ENCODE results near the gene STOX2. TPM values are rescaled to one million over a fixed set of nuclear protein-coding genes. Genes with fewer than 3 reads are reported as not detected.
"Not testable (repeated sequence)": the region's sequence is repeated elsewhere in the genome, so short reads cannot be mapped to it uniquely, and the experiment has no call there.

STOX2 gene
- total RNA-seq, 1 experiment from 2014 or later, result 2.3 TPM

DNA sequence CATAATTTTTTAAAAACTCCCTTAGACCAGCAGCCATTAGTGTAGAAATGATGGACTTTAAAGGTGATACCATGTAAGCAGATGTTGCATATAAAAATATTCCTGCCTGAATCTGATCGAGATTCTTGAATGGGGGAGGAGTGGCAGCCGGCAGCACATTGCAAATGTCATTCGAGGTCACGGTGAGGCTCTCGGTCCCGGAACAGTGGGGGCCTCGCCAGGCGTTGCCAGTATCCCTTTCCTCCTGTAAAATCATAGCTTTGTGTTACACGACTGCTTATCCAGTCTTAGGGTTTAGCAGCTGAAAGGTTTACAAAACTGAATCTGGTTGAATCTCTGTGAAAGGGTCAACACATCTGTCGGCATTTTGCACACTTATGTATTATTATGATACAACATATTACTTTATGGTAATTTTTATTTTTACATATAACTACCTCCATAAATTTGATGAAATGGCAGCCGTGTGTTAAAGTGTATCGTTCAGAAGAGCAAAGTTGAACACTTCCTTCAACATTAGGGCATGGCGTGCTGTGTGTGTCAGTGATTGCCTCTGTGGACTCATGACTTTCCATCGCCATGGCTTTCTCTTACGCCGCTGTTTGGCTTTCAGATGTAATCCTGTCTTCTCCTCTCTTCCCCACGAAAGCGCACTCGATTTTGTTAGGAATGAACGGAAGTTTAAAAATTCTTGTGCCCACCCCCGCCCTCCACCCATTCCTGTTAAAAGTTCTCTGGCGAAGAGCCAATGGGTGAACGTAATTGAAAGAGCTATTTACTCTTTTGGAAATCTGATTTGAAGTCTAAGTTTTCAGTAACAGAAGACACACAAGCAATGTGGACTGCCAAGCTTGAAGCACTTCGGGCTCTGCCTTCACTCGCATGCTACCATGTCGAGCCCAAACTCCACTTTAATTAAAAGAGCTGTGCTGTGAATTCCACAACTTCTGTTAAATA is 114.8 kb downstream of the STOX2 start:
- no peak for DNase-seq (ENCODE audit: low spot score)

DNA sequence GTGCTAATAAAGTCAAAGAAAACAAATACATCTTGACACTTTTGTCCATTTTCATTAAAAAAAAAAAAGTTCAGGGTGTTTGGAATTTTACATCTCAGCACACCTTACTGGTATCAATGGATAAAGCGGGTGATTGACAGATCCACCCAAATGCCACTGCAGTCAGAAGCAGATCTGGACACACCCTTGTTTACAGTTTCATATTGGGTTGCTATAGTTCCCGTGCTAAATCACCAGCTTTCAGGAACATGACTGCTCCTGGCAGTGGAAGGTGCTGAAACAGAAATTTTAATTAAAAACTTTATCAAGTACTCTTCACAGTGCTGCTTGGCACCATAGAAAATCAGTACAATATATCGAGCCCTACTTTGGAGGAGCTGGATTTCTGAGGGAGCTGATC is 116.3 kb downstream of the STOX2 start:
- DNase-seq (ENCODE audit: low spot score), result no peak

- no peak for DNase-seq (ENCODE audit: low spot score)
Observed at GRCh38 chr4:184022679-184023383, 117.7 kb downstream of the STOX2 start.

DNA sequence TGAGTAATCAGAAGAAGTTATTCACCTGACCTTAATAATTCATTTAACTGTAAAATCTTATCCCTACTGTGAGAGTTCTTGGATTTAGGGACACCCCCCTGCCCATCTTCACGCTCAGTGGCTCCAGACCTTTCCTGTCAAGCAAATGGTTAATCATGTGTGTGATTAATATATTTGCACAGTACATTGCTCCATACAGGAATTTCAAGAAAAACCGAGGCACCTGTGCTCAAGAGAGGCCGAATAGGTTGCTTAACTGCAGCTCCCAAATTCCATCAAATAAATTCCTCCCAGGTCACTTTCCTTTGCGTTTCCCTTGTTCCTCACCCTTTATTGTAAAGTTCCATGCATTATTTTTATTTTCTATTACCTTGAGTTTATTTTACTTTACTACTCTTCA is 119.5 kb downstream of the STOX2 start:
- no peak for DNase-seq (ENCODE audit: low spot score)

DNA sequence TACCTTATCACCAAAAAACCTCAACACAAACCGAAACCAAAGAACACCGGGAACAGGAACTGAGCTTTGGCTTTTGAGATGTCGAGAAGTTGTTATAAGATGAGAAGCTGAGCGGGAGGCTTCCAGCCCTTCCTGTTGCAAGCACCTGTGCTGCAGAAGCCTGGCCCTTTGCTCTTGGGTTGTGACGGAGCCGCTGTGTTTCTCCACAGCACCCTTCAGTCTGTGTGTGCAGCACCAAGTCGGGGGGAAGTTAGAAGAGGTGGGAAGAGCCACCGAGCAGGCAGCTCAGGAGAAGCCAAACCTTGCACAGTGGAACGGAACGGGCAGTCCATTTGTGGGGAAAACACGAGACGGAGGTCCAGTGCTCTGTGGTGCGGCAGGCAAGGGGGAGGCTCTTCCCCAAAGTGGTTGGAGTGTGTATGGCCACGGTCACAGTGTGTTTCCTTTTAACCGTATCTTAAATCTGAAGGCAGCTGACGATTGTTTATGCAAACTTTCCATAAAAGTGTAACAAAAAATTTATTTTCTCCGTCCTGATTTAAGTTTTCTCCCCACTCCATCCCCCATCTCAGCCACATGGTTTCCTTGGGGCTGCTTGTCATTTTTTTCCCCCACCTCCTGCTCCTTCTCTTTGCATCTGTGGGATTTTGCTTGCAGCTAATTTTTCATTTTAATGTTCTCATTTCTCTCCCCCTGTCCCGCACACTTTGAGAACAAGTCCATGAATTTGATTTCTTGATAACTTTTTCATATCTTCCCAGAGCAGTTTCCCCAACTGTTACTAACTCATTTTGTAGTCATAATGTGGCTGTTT is 123.7 kb downstream of the STOX2 start:
- DNase-seq (ENCODE audit: low spot score), result no peak

DNA sequence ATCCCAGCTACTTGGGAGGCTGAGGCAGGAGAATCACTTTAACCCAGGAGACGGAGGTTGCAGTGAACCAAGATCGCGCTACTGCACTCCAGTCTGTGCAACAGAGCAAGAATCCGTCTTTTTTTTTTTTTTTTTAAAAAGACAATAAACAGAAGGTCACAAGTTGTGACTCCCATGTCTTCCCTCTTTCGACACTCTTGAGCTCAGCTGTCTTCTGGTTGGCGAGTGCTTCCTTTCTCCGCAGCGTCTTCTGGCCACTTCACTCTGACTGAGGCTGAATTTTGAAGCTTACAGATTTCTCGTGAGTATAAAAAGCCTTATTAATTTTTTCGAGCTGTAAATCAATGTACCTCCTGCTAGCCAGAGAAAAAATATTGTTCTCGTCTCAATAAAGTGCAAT is 124.9 kb downstream of the STOX2 start:
- no peak for DNase-seq (ENCODE audit: low spot score)

DNA sequence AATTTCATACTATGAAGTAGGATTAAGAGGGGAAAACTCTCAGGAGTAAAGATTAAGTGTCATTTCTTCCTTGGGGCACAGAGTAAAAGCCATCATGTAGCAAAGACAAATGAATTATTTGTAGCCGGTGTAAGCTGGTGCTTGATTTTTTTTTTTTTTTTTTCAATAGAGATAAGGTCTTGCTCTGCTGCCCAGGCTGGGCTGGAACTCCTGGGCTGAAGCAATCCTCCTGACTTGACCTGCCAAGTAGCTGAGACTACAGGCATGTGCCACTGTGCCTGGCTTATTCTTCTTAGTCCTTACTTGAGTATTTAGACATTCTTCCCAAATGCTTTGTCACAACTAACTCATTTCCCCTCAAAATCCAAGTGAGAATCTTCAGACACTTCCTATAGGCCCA is 125.7 kb downstream of the STOX2 start:
- no peak for DNase-seq (ENCODE audit: low spot score)

GRCh38 chr4:184032091-184032490 is 127.0 kb downstream of the STOX2 start:
- no peak for DNase-seq (ENCODE audit: low spot score)

DNA sequence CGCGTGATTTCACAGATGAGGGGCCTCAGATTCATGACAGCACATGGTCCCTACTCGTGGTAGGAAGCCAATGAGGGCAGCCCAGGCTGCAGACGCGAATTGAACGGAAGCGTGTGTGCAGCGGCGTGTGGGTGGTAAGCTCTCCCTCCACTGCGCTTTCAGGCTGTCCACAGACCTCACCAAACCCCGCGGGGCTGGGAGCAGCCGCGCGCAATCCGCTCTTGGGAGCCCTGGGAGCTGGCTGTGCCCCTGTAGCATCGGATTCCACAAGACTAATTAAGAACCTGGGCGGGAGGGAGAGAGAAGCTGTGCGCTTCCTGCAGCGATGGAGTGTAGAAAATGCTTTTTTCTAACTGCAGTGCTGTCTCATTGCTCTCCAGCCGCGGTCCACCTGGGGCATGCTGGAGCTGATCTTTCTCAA is 134.9 kb downstream of the STOX2 start:
- no peak for DNase-seq (ENCODE audit: low spot score)

DNA sequence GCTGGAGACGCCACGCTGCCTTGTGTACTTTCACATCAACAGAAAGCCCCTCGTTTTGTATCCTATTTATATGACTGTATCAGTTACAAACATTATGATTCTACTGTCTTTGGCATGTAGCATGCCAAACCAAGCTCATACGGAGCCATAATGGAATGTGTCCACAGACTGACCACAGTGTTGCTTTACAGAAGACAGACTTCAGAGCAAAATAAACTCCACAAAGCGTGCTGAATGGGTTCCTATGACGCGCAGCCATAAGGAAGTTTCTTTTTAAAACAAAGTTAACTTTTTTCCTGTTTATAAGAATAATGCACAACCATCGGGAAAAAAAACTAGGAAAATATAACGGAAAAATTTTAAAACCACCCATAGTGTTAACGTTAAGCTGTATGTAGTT is 136.0 kb downstream of the STOX2 start:
- no peak for DNase-seq (ENCODE audit: low spot score)

- DNase-seq (ENCODE audit: low spot score), result no peak
Observed at GRCh38 chr4:184046148-184046547, 141.0 kb downstream of the STOX2 start.

DNA sequence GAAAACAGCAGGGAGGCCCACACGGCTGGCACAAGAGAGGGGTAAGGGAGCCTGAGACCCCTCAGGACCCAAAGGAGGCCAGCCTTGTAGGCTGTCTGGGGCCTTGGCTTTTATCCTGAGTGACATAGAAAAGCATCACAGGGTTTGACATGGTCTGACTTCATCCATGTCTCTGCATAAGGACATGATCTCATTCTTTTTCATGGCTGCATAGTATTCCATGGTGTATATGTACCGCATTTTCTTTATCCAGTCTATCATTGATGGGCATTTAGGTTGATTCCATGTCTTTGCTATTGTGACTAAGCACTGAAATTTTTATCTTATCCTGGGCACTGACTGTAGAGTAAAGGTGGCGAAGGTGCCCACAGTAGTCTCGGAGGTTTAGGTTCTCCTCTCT is 146.2 kb downstream of the STOX2 start:
- not testable (repeated sequence) for DNase-seq (ENCODE audit: low spot score)

DNA sequence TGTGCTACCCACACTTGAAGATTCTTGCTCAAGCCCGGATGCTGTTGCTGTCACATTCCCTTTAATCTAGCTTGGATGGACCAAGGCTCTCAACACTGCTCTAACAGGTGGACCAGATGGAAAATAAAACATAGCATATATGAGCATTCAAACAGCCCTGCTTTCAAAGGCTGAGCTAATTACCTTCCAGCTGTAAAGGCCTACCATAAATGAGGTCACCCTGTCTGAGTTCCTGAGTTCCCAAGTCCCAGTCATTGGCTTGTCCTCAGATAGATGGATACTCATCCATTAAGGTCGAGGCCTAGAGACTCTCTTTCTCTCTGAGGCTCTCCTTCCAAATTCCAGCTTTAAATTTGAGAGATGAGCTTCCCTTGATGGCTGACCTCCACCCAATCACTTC is 147.5 kb downstream of the STOX2 start:
- no peak for DNase-seq (ENCODE audit: low spot score)

GRCh38 chr4:184053434-184053833 is 148.3 kb downstream of the STOX2 start:
- no peak for DNase-seq (ENCODE audit: low spot score)

DNA sequence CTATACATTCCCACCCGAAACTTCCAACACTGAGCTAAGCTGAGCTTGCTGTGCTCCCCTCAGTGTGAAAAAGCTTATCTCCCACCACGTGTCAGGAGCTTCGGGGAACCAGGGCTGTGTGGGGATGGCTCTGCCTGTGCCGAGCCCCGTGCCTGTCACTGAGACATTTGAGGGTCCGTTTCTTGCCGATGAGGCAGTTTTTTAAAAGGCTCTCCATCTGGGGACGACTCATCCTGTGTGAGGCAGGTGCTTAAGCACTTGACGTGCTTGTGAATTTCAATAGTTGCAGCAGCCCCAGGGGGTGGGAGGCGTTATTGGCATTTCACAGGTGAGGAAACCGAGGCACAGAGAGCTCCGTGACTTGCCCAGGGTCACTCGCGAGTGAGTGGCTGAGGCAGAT is 151.8 kb downstream of the STOX2 start:
- no peak for DNase-seq (ENCODE audit: low spot score)

DNA sequence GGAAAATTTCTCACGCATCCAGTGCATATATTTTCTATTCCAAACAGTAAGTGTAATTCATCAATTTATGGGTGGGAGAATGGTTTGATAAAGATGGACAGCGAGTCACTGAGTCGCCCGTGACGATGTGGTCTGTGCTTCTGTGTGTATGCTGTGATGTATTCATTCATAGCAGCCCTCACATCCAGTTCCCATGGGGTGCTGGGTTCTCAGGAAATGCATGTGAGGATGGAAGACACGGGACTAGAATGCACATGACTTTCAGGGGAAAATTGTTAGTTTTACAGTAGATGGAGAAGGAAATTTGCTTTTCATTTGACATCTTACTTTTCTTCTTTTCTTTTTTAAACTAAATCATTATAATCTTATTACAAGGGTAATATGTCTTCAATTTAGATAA is 152.9 kb downstream of the STOX2 start:
- DNase-seq (ENCODE audit: low spot score), result no peak

- DNase-seq (ENCODE audit: low spot score), result no peak
Observed at GRCh38 chr4:184059099-184059498, 154.0 kb downstream of the STOX2 start.

DNA sequence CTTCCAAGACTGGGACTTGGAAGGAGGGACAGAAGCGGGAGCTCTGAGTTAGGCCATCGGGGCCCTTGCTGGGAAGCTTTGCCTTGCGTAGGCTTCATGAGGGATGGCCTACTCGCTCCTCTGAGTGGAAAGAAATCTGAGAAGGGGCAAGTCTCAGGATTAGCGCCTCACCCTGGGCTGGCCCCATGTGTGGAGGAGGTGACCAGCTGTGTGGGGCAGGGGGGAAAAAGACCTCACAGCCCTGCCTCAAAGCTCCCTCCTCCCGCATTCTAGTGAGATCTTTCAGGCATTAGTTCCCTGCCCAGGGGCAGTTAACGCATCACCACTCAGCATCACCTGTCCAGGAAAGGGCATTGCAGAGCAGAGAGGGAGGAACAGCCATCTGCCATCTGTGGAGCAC is 156.5 kb downstream of the STOX2 start:
- DNase-seq (ENCODE audit: low spot score), result no peak

DNA sequence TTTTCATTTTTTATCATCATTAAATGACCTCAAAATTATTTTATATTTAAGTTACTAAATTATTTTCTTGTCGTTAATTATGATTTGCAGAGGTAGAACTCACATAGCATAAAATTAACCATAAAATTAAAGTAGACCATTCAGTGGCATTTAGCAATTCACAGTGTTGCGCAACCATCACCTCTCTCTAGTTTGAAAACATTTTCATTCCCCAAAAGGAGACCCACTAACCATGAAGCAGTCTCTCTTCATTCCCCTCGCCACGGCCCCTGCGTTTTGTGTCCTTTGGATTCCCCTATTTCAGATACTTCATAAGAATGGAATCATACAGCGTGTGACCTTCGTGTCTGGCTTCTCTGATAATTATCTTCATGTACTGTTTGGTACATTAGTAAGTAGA is 157.7 kb downstream of the STOX2 start:
- DNase-seq (ENCODE audit: low spot score), result no peak

DNA sequence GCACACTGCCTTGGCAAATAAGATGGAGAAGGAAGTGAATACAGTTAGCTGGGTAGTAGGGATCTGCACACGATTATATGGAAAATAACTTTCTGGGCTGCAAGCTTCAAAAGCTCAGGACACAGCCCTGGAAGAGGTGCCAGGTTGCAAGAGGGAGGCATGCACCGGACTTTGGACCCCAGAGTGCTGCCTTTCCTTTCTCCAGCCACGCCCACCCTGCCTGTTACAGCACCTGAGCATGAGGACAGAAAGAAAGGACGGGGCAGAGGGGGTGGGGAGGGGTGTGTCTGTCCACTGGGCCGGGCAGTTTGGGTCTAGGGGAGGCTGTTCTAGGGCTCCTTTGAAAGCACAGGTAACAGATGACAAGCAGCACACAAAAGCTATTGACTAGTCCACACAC is 159.8 kb downstream of the STOX2 start:
- DNase-seq (ENCODE audit: low spot score), result no peak

DNA sequence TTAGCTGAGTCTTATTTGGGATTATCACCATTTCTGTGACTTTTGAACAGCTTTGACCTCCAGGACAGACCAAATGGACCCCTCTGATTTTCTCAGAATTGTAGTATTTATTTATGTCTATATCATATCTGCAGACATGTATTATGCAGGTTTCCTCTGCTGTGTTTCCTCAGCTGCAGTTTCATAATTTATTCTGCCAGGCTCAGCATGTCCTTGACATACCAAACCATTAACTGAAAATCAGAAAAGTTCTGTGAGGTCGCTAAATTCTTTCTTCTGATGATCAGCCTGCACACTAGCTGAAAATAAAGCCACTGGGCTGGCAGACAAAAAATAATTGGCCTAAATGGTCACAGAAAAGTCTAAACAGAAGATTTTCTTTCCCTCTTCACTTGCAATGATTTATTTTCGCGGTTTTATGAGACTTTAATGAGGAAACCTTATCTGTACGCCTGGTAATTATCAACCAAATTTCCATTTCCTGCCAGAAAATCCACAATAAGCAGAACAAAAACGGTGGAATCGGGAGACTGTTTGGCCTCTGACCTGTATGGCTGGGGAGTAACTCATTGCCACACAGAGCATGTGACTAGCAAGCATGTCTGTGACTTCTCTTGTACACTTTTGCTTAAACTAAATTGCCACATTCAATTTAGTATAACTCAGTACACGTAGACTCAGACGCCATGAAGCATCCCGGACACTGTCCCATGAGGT is 161.6 kb downstream of the STOX2 start:
- DNase-seq (ENCODE audit: low spot score), result peak; percentile 2
